SK-N-SH treated with all-trans-retinoic acid at 6 μM for 48 hours (cell line): Measurements from ENCODE around the gene VSX2.

Experiments used
- ATAC-seq: fragments of 200-7000 bp; cut with Tn5 transposase; 3 replicates; pipeline ENCODE4 v1.9.1; 2020; ENCODE audit warnings: mild to moderate bottlenecking, moderate library complexity
- ARNTL ChIP-seq: fragments of 450-650 bp; formaldehyde crosslinking; IDR thresholded peaks from 2 replicates; pipeline ENCODE4 v1.5.0; 2020; ENCODE audit warnings: low read depth, mild to moderate bottlenecking, moderate library complexity, borderline replicate concordance
- BACH2 ChIP-seq: fragments of 250-450 bp; sonication (Bioruptor Pico); IDR thresholded peaks from 2 replicates; pipeline ENCODE4 v1.9.0; 2021; ENCODE audit warnings: mild to moderate bottlenecking, borderline replicate concordance
- CSDC2 ChIP-seq: fragments of 250-450 bp; sonication (Bioruptor Pico); IDR thresholded peaks from 2 replicates; pipeline ENCODE4 v1.5.0; 2020; ENCODE audit warnings: mild to moderate bottlenecking, moderate library complexity
- ESRRG ChIP-seq: fragments of 250-450 bp; sonication (Bioruptor Pico); IDR thresholded peaks from 2 replicates; pipeline ENCODE4 v1.6.1; 2021; ENCODE audit warnings: mild to moderate bottlenecking
- GLIS3 ChIP-seq: fragments of 250-450 bp; sonication (Bioruptor Pico); IDR thresholded peaks from 2 replicates; pipeline ENCODE4 v1.5.0; 2020; ENCODE audit warnings: mild to moderate bottlenecking, moderate library complexity
- ISL1 ChIP-seq: fragments of 250-450 bp; sonication (Bioruptor Pico); IDR thresholded peaks from 2 replicates; pipeline ENCODE4 v2.1.2; 2022; ENCODE audit warnings: mild to moderate bottlenecking, moderate library complexity
- OSR1 ChIP-seq: fragments of 250-450 bp; sonication (Bioruptor Pico); IDR thresholded peaks from 2 replicates; pipeline ENCODE4 v1.8.0; 2022; ENCODE audit warnings: moderate library complexity, mild to moderate bottlenecking, inconsistent platforms
- PPARA ChIP-seq: fragments of 250-450 bp; sonication (Bioruptor Pico); IDR thresholded peaks from 2 replicates; pipeline ENCODE4 v1.5.0; 2020; ENCODE audit warnings: mild to moderate bottlenecking, borderline replicate concordance
- RARB ChIP-seq: fragments of 250-450 bp; sonication (Bioruptor Pico); IDR thresholded peaks from 2 replicates; pipeline ENCODE4 v1.8.0; 2021; ENCODE audit warnings: mild to moderate bottlenecking, moderate library complexity
- TCF4 ChIP-seq: fragments of 250-450 bp; sonication (Bioruptor Pico); IDR thresholded peaks from 2 replicates; pipeline ENCODE4 v1.8.0; 2021; ENCODE audit warnings: mild to moderate bottlenecking, moderate library complexity, borderline replicate concordance
- TOX ChIP-seq: fragments of 250-450 bp; sonication (Bioruptor Pico); IDR thresholded peaks from 2 replicates; pipeline ENCODE4 v1.8.0; 2021; ENCODE audit warnings: mild to moderate bottlenecking, moderate library complexity, borderline replicate concordance
- ZC3H10 ChIP-seq: fragments of 250-450 bp; sonication (Bioruptor Pico); IDR thresholded peaks from 2 replicates; pipeline ENCODE4 v1.5.1; 2021; ENCODE audit warnings: mild to moderate bottlenecking, moderate library complexity
- ZFP3 ChIP-seq: fragments of 250-450 bp; sonication (Bioruptor Pico); IDR thresholded peaks from 2 replicates; pipeline ENCODE4 v1.5.0; 2020; ENCODE audit warnings: mild to moderate bottlenecking, moderate library complexity
- ZFP30 ChIP-seq: fragments of 450-650 bp; formaldehyde crosslinking; IDR thresholded peaks from 2 replicates; pipeline ENCODE4 v1.5.0; 2022; ENCODE audit warnings: mild to moderate bottlenecking, moderate library complexity
- ZNF70 ChIP-seq: fragments of 450-650 bp; formaldehyde crosslinking; IDR thresholded peaks from 2 replicates; pipeline ENCODE4 v1.5.0; 2020; ENCODE audit warnings: mild to moderate bottlenecking, moderate library complexity
- ZNF8 ChIP-seq: fragments of 450-650 bp; formaldehyde crosslinking; IDR thresholded peaks from 2 replicates; pipeline ENCODE4 v1.5.0; 2020; ENCODE audit warnings: mild to moderate bottlenecking, moderate library complexity
- TF ChIP-seq, protein P1 (sequence below): fragments of 250-450 bp; sonication (Bioruptor Pico); IDR thresholded peaks from 2 replicates; pipeline ENCODE4 v1.5.0; 2020; ENCODE audit warnings: mild to moderate bottlenecking, moderate library complexity
- TF ChIP-seq, protein P2 (sequence below): fragments of 250-450 bp; sonication (Bioruptor Pico); IDR thresholded peaks from 2 replicates; pipeline ENCODE4 v1.5.1; 2021; ENCODE audit warnings: mild to moderate bottlenecking, moderate library complexity
- TF ChIP-seq, protein P3 (sequence below): fragments of 250-450 bp; sonication (Bioruptor Pico); IDR thresholded peaks from 2 replicates; pipeline ENCODE4 v1.5.1; 2020; ENCODE audit warnings: low read depth, mild to moderate bottlenecking, moderate library complexity
- TF ChIP-seq, protein P4 (sequence below): fragments of 250-450 bp; sonication (Bioruptor Pico); IDR thresholded peaks from 2 replicates; pipeline ENCODE4 v1.8.0; 2020; ENCODE audit warnings: mild to moderate bottlenecking, moderate library complexity, borderline replicate concordance
- TF ChIP-seq, protein P5 (sequence below): fragments of 250-450 bp; sonication (Bioruptor Pico); IDR thresholded peaks from 2 replicates; pipeline ENCODE4 v1.8.0; 2021; ENCODE audit warnings: low read depth, mild to moderate bottlenecking, moderate library complexity, borderline replicate concordance

VSX2 gene

DNA sequence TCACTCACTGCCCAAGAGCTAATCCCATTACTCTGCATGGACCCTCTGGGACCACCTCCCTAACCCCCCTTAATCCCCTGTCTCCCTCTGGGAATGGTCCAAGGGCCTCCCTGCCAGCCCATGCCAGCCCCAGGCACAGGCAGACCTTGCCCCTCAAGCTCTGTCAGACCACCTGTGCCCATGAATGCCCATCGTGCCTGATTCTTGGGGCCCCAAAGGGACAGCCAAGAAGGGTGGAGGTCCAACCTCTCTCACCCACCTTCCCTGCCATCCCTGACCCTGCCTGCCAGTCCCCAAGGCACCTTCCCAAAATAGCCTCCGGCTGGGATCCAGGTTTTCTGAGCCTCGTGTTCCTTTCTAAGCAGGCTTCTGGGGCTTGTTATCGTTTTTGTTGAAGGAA lies 20.8 kb upstream of the VSX2 start:
- ATAC-seq, result no peak
- TF ChIP-seq PPARA (no peak), ZNF8 (no peak), TCF4 (CRISPR knock-in tag) (no peak), TOX (no peak)

DNA sequence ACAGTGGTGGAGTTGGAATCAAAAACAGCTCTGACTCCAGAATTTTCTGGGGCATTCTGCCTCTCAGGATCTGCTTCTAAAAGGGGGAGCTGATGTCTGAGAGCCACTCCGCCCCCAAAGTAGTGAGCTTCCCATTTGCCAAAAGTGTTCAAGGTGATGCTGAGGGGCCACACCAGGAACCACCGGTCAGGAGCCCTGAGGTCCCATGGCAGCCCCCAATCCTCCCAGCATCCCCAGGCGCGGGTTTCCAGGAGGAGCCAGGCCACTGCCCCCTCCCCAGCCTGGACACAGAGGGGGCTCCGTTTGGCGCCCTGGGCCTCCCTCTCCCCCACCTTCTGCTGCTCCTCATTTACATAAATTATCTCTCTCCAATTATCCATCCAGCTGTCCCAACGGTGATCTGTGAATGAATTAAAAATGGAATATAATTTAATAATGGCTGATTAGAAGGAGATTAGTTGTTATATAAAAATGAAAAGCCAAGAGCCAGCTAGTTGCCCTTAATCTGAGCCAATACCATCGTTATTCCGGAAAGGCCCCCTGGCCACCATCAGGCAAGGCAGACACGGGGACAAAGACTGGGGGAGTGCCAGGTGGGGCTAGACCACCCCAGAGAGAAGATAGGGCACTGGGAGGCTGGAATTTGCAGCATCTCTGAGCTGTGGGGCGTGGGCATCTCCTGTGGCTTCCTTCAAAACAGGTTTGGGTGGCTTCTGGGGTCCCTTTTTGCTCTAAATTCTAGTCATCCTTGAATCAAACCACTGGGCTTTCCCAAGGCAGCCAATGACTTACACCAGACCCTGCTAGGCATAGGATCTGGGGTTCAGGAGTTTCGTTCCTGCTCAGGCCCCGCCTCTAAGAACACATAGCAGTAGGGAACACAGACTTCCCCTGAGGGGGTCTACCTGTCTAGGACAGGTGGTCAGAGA lies 19.7 kb upstream of the VSX2 start:
- TF ChIP-seq ZC3H10 (CRISPR knock-in tag) (no peak), TOX (no peak), ESRRG (CRISPR knock-in tag) (no peak), CSDC2 (CRISPR knock-in tag) (no peak), GLIS3 (CRISPR knock-in tag) (no peak), BACH2 (CRISPR knock-in tag) (no peak)
- ATAC-seq, result no peak

DNA sequence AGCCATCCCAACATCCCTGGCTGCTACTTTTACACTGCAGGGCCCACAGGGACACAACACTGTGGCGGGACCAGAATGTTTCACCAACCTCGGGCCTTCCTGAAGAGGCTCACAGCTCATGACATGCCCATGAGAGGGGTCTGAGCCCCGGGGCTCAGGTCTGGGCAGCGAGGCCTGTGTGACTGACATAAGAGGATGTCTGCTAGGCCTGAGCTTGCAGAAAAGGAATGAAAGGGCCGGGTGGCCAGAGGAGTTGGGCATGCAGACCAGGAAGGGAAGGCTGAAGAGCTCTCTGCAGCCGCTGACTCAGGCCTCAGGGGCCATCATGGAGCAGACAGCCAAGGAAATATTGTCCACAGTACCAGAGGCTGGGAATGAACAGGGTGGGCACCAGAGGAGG lies 18.3 kb upstream of the VSX2 start:
- TF ChIP-seq ESRRG (CRISPR knock-in tag), result no peak
- no peak for TF ChIP-seq ZFP30
- TF ChIP-seq TOX, result no peak
- no peak for TF ChIP-seq ZNF70 (CRISPR knock-in tag)
- TF ChIP-seq ZNF8, result no peak
- no peak for TF ChIP-seq ZFP3 (CRISPR knock-in tag)
- TF ChIP-seq RARB, result no peak
- no peak for TF ChIP-seq CSDC2 (CRISPR knock-in tag)
- TF ChIP-seq, protein P1, sequence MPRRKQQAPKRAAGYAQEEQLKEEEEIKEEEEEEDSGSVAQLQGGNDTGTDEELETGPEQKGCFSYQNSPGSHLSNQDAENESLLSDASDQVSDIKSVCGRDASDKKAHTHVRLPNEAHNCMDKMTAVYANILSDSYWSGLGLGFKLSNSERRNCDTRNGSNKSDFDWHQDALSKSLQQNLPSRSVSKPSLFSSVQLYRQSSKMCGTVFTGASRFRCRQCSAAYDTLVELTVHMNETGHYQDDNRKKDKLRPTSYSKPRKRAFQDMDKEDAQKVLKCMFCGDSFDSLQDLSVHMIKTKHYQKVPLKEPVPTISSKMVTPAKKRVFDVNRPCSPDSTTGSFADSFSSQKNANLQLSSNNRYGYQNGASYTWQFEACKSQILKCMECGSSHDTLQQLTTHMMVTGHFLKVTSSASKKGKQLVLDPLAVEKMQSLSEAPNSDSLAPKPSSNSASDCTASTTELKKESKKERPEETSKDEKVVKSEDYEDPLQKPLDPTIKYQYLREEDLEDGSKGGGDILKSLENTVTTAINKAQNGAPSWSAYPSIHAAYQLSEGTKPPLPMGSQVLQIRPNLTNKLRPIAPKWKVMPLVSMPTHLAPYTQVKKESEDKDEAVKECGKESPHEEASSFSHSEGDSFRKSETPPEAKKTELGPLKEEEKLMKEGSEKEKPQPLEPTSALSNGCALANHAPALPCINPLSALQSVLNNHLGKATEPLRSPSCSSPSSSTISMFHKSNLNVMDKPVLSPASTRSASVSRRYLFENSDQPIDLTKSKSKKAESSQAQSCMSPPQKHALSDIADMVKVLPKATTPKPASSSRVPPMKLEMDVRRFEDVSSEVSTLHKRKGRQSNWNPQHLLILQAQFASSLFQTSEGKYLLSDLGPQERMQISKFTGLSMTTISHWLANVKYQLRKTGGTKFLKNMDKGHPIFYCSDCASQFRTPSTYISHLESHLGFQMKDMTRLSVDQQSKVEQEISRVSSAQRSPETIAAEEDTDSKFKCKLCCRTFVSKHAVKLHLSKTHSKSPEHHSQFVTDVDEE (CRISPR knock-in tag), result no peak
- no peak for TF ChIP-seq OSR1
- TF ChIP-seq, protein P2, sequence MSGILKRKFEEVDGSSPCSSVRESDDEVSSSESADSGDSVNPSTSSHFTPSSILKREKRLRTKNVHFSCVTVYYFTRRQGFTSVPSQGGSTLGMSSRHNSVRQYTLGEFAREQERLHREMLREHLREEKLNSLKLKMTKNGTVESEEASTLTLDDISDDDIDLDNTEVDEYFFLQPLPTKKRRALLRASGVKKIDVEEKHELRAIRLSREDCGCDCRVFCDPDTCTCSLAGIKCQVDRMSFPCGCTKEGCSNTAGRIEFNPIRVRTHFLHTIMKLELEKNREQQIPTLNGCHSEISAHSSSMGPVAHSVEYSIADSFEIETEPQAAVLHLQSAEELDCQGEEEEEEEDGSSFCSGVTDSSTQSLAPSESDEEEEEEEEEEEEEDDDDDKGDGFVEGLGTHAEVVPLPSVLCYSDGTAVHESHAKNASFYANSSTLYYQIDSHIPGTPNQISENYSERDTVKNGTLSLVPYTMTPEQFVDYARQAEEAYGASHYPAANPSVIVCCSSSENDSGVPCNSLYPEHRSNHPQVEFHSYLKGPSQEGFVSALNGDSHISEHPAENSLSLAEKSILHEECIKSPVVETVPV (CRISPR knock-in tag), result no peak
- ATAC-seq, result no peak

DNA sequence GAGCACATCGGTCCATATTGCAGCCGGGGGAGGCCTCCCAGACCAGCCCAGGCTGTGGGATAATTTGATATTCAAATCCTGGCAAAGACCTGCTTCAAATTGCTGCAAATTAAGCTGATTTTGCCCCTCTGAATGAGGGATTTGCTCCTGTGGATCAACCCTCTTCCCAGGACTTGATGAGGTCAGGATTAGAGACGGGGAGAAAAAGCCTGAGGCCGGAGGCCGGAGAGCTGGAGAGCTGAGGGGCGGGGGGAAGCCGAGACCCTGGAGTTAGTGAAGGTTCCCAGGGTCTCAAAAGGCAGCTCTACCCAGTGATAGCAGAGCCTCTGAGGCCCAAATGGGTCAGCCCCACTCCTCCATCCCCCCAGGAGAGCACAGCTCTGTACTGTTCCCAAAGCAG lies 17.5 kb upstream of the VSX2 start:
- TF ChIP-seq BACH2 (CRISPR knock-in tag) (no peak), ISL1 (CRISPR knock-in tag) (no peak), ARNTL (CRISPR knock-in tag) (no peak), PPARA (no peak), TOX (no peak), ESRRG (CRISPR knock-in tag) (no peak), ZC3H10 (CRISPR knock-in tag) (no peak)
- TF ChIP-seq, protein P3, sequence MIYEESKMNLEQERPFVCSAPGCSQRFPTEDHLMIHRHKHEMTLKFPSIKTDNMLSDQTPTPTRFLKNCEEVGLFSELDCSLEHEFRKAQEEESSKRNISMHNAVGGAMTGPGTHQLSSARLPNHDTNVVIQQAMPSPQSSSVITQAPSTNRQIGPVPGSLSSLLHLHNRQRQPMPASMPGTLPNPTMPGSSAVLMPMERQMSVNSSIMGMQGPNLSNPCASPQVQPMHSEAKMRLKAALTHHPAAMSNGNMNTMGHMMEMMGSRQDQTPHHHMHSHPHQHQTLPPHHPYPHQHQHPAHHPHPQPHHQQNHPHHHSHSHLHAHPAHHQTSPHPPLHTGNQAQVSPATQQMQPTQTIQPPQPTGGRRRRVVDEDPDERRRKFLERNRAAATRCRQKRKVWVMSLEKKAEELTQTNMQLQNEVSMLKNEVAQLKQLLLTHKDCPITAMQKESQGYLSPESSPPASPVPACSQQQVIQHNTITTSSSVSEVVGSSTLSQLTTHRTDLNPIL (CRISPR knock-in tag), result no peak
- TF ChIP-seq, protein P4, sequence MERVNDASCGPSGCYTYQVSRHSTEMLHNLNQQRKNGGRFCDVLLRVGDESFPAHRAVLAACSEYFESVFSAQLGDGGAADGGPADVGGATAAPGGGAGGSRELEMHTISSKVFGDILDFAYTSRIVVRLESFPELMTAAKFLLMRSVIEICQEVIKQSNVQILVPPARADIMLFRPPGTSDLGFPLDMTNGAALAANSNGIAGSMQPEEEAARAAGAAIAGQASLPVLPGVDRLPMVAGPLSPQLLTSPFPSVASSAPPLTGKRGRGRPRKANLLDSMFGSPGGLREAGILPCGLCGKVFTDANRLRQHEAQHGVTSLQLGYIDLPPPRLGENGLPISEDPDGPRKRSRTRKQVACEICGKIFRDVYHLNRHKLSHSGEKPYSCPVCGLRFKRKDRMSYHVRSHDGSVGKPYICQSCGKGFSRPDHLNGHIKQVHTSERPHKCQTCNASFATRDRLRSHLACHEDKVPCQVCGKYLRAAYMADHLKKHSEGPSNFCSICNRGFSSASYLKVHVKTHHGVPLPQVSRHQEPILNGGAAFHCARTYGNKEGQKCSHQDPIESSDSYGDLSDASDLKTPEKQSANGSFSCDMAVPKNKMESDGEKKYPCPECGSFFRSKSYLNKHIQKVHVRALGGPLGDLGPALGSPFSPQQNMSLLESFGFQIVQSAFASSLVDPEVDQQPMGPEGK (CRISPR knock-in tag), result no peak
- TF ChIP-seq, protein P5, sequence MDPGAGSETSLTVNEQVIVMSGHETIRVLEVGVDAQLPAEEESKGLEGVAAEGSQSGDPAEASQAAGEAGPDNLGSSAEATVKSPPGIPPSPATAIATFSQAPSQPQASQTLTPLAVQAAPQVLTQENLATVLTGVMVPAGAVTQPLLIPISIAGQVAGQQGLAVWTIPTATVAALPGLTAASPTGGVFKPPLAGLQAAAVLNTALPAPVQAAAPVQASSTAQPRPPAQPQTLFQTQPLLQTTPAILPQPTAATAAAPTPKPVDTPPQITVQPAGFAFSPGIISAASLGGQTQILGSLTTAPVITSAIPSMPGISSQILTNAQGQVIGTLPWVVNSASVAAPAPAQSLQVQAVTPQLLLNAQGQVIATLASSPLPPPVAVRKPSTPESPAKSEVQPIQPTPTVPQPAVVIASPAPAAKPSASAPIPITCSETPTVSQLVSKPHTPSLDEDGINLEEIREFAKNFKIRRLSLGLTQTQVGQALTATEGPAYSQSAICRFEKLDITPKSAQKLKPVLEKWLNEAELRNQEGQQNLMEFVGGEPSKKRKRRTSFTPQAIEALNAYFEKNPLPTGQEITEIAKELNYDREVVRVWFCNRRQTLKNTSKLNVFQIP (CRISPR knock-in tag), result no peak
- ATAC-seq, result no peak
